GM12892 (cell line): ENCODE data around the gene CSAD.

Experiments
- POLR2A ChIP-seq: IDR thresholded peaks from 2 replicates; pipeline ENCODE4 v1.6.1; 2011; ENCODE audit warnings: low read depth, low read length, control low read depth
- POLR2AphosphoS5 ChIP-seq: IDR thresholded peaks from 2 replicates; pipeline ENCODE4 v1.6.1; 2011; ENCODE audit warnings: low read depth, low read length, control low read depth
- TAF1 ChIP-seq: IDR thresholded peaks from 2 replicates; pipeline ENCODE4 v1.6.1; 2011; ENCODE audit warnings: low read depth, mild to moderate bottlenecking, control low read depth, low read length, borderline replicate concordance

DNA sequence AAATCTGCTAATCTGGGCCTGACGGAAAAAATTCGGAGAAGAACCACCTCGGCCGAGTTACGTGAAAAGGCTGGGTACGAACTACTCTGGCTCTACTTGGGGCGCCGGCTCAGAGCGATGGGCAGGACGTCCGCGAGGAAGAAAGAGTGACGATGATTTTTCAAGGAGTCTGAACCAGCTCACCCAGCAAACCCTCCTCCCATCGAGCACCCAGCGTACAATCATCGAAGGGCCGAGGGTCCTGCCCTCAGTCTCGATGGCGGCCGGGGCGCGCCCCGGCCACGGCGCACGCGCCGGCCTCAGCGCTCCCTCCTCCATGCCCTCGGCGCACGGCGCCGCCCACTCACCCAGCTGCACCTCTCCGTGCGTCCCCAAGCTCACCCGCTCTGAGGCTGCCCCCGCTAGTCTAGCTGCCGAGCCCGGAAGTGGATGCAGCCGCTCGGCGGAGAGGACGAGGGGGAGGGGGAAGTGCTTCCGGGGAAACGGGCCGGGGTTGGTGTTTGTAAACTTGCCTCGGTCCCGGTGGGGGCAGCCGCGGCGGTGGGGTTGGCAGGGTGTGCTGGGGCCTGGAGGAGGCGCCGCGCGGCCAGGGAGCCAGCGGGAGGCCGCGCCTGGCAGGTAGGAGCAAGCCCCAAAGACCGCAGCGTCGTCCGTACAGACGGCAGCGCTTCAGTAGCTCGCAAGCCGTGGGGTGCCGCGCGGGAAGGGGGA lies at the start of gene CSAD, which contains the start of gene ZNF740:
- peak; percentile 83 for TF ChIP-seq POLR2A
- TF ChIP-seq POLR2AphosphoS5 = peak; percentile 70; the same call in 1 of the 2 replicates
- TF ChIP-seq TAF1 = peak; percentile 61
